GM12878 (cell line): ENCODE measurements around the gene SLC47A2. TPM values are rescaled to one million over a fixed set of nuclear protein-coding genes. Genes with fewer than 3 reads are reported as not detected.

Experiments used
- ATAC-seq: fragments of 200-7000 bp; cut with Tn5 transposase; 3 replicates; pipeline ENCODE4 v1.9.1; 2020; ENCODE audit warnings: mild to moderate bottlenecking, moderate library complexity
- BruUV-seq: library from RNA; stranded (reverse); fragments of 400-500 nt; replicated peaks from 2 replicates; lab custom pipeline; 2021; lab: Mats Ljungman, UMichigan
- CTCF ChIA-PET: fragments of 300-600 bp; sonication (Branson Sonifier 250); formaldehyde crosslinking; extraction: SDS; loops from one replicate; lab custom pipeline; 2021; ENCODE audit warnings: inconsistent platforms; lab: Yijun Ruan, JAX
- POLR2A ChIA-PET: fragments of 350-600 bp; formaldehyde crosslinking; extraction: SDS; loops from one replicate; lab custom pipeline; 2021; ENCODE audit warnings: inconsistent platforms; lab: Charles Lee
- RAD21 ChIA-PET: fragments of 300-600 bp; sonication (Branson Sonifier 250); formaldehyde crosslinking; loops from one replicate; lab custom pipeline; 2023; ENCODE audit warnings: antibody characterized with exemption; ENCODE audit not compliant: unreplicated experiment; lab: Charles Lee
- SMC1A ChIA-PET: fragments of 300-600 bp; sonication (Branson Sonifier 250); formaldehyde crosslinking; loops from one replicate; lab custom pipeline; 2023; ENCODE audit not compliant: unreplicated experiment, uncharacterized antibody; lab: Charles Lee
- DNase-seq: peaks from one replicate; pipeline ENCODE4 v3.0.0-alpha.2; 2011; ENCODE audit warnings: low read depth, low spot score
- FAIRE-seq: peaks from 3 replicates; lab custom pipeline; 2011; peaks lifted over from hg19 to GRCh38; lab: Jason Lieb, UNC
- H2AFZ ChIP-seq: 2 replicates; pipeline ENCODE4 v1.6.0; 2011; ENCODE audit warnings: low read depth, low read length, control low read depth; ENCODE audit not compliant: control insufficient read depth
- H3K27ac ChIP-seq: 2 replicates; pipeline ENCODE4 v1.5.1; 2011; ENCODE audit warnings: control low read depth; ENCODE audit not compliant: control insufficient read depth, insufficient read depth
- H3K27me3 ChIP-seq, 2 experiments: replicated peaks in 1 of 2; 2 replicates each; pipeline versions ENCODE4 v1.6.0 to v1.6.1; 2011; ENCODE audit warnings: low read length in 1 of 2; ENCODE audit not compliant: control insufficient read depth in 2 of 2, insufficient read depth in 2 of 2
- H3K36me3 ChIP-seq, 2 experiments: 2 replicates each; pipeline ENCODE4 v1.5.1; 2011; ENCODE audit warnings: low read length in 1 of 2; ENCODE audit not compliant: control insufficient read depth in 2 of 2, insufficient read depth in 2 of 2
- H3K4me1 ChIP-seq: 2 replicates; pipeline ENCODE4 v1.6.1; 2011; ENCODE audit warnings: mild to moderate bottlenecking, low read length, moderate library complexity, mixed read lengths; ENCODE audit not compliant: control insufficient read depth, insufficient read depth
- H3K4me2 ChIP-seq: 2 replicates; pipeline ENCODE4 v1.6.0; 2011; ENCODE audit warnings: control low read depth; ENCODE audit not compliant: control insufficient read depth, insufficient read depth
- H3K4me3 ChIP-seq: fragments of 200-600 bp; sonication (generic); 2 replicates; pipeline ENCODE4 v1.5.1; 2016
- H3K79me2 ChIP-seq: 2 replicates; pipeline ENCODE4 v1.6.0; 2011; ENCODE audit warnings: low read length; ENCODE audit not compliant: control insufficient read depth, insufficient read depth
- H3K9ac ChIP-seq: 2 replicates; pipeline ENCODE4 v1.8.0; 2011; ENCODE audit warnings: low read length, control low read depth, mixed read lengths; ENCODE audit not compliant: control insufficient read depth, insufficient read depth
- H3K9me3 ChIP-seq: replicated peaks from 3 replicates; pipeline ENCODE4 v1.5.1; 2011; ENCODE audit warnings: mild to moderate bottlenecking, low read length; ENCODE audit not compliant: control insufficient read depth, insufficient read depth
- H4K20me1 ChIP-seq: 2 replicates; pipeline ENCODE4 v1.6.0; 2011; ENCODE audit not compliant: control insufficient read depth, insufficient read depth
- BACH1 ChIP-seq: fragments of 450-650 bp; IDR thresholded peaks from 2 replicates; pipeline ENCODE4 v1.6.1; 2017; ENCODE audit warnings: mild to moderate bottlenecking, borderline replicate concordance
- CBX5 ChIP-seq: sonication (generic); IDR thresholded peaks from 2 replicates; pipeline ENCODE4 v1.6.1; 2016; ENCODE audit warnings: low read depth, moderate library complexity, mild to moderate bottlenecking, inconsistent platforms
- ETV6 ChIP-seq, 2 experiments: fragments of 450-650 bp in 1 of 2; IDR thresholded peaks in 1 of 2; conservative IDR thresholded peaks in 1 of 2; 2 replicates each; pipeline ENCODE4 v1.6.1; 2014; ENCODE audit warnings: antibody characterized with exemption in 1 of 2, borderline replicate concordance in 1 of 2, low read depth in 1 of 2, mild to moderate bottlenecking in 1 of 2, moderate library complexity in 1 of 2
- GABPA ChIP-seq: IDR thresholded peaks from 2 replicates; pipeline ENCODE4 v1.6.1; 2014; ENCODE audit warnings: antibody characterized with exemption, low read depth, mild to moderate bottlenecking, inconsistent platforms
- HDAC2 ChIP-seq: fragments of 200-600 bp; sonication (generic); IDR thresholded peaks from 2 replicates; pipeline ENCODE4 v1.6.1; 2017
- KDM1A ChIP-seq: fragments of 200-600 bp; sonication (generic); IDR thresholded peaks from 2 replicates; pipeline ENCODE4 v1.6.1; 2016; ENCODE audit warnings: borderline replicate concordance
- RCOR1 ChIP-seq: conservative IDR thresholded peaks from 2 replicates; pipeline ENCODE4 v1.6.1; 2012; ENCODE audit warnings: low read depth, low read length, improper control_type of control experiment
- RELA ChIP-seq: fragments of 450-650 bp; IDR thresholded peaks from 2 replicates; pipeline ENCODE4 v1.8.0; 2014; ENCODE audit warnings: borderline replicate concordance; ENCODE audit not compliant: partially characterized antibody
- SMAD5 ChIP-seq: IDR thresholded peaks from 2 replicates; pipeline ENCODE4 v1.6.1; 2016; ENCODE audit warnings: antibody characterized with exemption, low read depth
- YY1 ChIP-seq: IDR thresholded peaks from 2 replicates; pipeline ENCODE4 v1.6.1; 2011; ENCODE audit warnings: low read depth, mild to moderate bottlenecking, low read length
- WGBS: methylation state at CpG from one replicate; pipeline ENCODE4 v1.1.6; 2016; ENCODE audit warnings: low lambda C conversion rate; ENCODE audit not compliant: insufficient replicate concordance, insufficient coverage; ENCODE audit errors: missing lambda C conversion rate; 5-methylcytosine and 5-hydroxymethylcytosine counted together
- in situ Hi-C: fragments of 300-500 bp; cut with MboI; formaldehyde crosslinking; loops from 9 replicates; pipeline ENCODE4 v1.14.3; 2018; ENCODE audit warnings: mixed read lengths
- intact Hi-C: fragments of 100-400 bp; cut with micrococcal nuclease; formaldehyde crosslinking; loops from one replicate; pipeline ENCODE4 v1.14.2; 2022; ENCODE audit not compliant: unreplicated experiment
- polyA plus RNA-seq, 11 experiments: library from polyadenylated mRNA; depleted of rRNA in 4 of 11; unstranded in 6 of 11; stranded (reverse) in 5 of 11; fragments of >200 nt; fragmentation: Nextera tagmentation in 4 of 11; fragmentation: Illumina TruSeq in 1 of 11; extraction: Ambion mirVana in 4 of 11; extraction: Trizol in 1 of 11; gene quantifications; 1 replicate in 1 of 11; 2 replicates in 10 of 11; pipeline versions ENCODE4 v1.2.1 to v1.2.3, GENCODE V29; 2011 to 2016; ENCODE audit warnings: inconsistent platforms in 2 of 11, missing spikeins in 2 of 11, low read depth in 1 of 11
- total RNA-seq, 4 experiments: library from RNA; depleted of rRNA in 3 of 4; stranded (reverse); fragments of >200 nt in 3 of 4; fragmentation: Illumina TruSeq in 1 of 4; extraction: Trizol in 1 of 4; gene quantifications; 2 replicates each; pipeline versions ENCODE4 v1.2.1 to v1.2.3, GENCODE V29; 2013 to 2021
- TF ChIP-seq, protein P1 (sequence below): fragments of 450-650 bp; IDR thresholded peaks from 2 replicates; pipeline ENCODE4 v1.6.1; 2017; ENCODE audit warnings: mild to moderate bottlenecking, low read depth, inconsistent platforms; ENCODE audit not compliant: poor library complexity, severe bottlenecking
- TF ChIP-seq, protein P2 (sequence below): fragments of 450-650 bp; IDR thresholded peaks from 2 replicates; pipeline ENCODE4 v1.6.1; 2017; ENCODE audit warnings: borderline replicate concordance

SLC47A2 gene
- total and polyA plus RNA-seq, 10 of the 15 experiments (the other 5 are each of a cell fraction or from before 2014, with no cell fraction given), result not detected

DNA sequence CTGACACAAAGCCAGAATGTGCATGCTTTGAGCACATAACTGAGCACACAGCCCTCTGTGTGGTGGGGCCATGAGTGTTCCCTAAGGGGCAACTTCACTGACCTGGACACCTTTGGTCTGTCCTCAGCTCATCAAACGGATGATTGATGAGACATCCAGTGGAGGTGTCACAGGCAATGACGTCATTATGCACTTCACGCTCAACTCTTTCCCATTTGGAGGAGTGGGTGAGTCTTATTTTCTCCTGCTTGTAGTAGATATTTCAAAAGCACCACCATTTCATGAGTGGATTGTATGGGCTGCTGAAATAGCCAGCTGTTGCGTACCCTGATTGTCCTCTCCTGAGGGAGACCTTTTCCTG, 51.6 kb downstream of the SLC47A2 start:
- in situ Hi-C loops, result no loop called here
- ChIA-PET CTCF (interaction anchor here (0.6 to 1.5 kb wide), 2 partner anchors 18 to 36 kb away, joined by 3 to 6 read pairs; no protein-coding TSS in a partner anchor), SMC1A (interaction anchor here (0.6 kb wide), 1 partner anchor 12 kb away, joined by 3 read pairs; no protein-coding TSS in a partner anchor), POLR2A (no interaction called here), RAD21 (interaction anchor here (1.3 kb wide), 1 partner anchor 16 kb away, joined by 3 read pairs; the partner anchor contains the start of gene ALDH3A2)
- no peak overlapping the region for H3K4me2 ChIP-seq
- H3K36me3 ChIP-seq, result no peaks in the 10 kb centered on the region; a peak in 1 of 4 replicates
- H3K27me3 ChIP-seq, result no peaks in the 10 kb centered on the region
- H3K27ac ChIP-seq, result no peak overlapping the region
- H3K4me1 ChIP-seq, result no peaks in the 10 kb centered on the region
- TF ChIP-seq CBX5 (no peak), KDM1A (no peak), YY1 (no peak), RELA (no peak), ETV6 (conservative IDR thresholded peaks at IDR 0.05 in 1 of 2, IDR thresholded peaks at IDR 0.05 in 1 of 2; ENCODE audit: borderline replicate concordance in 1 of 2, low read depth in 1 of 2) (no peak), SMAD5 (no peak), RCOR1 (no peak), BACH1 (no peak), HDAC2 (no peak), GABPA (no peak)
- TF ChIP-seq, protein P1, sequence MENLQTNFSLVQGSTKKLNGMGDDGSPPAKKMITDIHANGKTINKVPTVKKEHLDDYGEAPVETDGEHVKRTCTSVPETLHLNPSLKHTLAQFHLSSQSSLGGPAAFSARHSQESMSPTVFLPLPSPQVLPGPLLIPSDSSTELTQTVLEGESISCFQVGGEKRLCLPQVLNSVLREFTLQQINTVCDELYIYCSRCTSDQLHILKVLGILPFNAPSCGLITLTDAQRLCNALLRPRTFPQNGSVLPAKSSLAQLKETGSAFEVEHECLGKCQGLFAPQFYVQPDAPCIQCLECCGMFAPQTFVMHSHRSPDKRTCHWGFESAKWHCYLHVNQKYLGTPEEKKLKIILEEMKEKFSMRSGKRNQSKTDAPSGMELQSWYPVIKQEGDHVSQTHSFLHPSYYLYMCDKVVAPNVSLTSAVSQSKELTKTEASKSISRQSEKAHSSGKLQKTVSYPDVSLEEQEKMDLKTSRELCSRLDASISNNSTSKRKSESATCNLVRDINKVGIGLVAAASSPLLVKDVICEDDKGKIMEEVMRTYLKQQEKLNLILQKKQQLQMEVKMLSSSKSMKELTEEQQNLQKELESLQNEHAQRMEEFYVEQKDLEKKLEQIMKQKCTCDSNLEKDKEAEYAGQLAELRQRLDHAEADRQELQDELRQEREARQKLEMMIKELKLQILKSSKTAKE, result no peak
- TF ChIP-seq, protein P2, sequence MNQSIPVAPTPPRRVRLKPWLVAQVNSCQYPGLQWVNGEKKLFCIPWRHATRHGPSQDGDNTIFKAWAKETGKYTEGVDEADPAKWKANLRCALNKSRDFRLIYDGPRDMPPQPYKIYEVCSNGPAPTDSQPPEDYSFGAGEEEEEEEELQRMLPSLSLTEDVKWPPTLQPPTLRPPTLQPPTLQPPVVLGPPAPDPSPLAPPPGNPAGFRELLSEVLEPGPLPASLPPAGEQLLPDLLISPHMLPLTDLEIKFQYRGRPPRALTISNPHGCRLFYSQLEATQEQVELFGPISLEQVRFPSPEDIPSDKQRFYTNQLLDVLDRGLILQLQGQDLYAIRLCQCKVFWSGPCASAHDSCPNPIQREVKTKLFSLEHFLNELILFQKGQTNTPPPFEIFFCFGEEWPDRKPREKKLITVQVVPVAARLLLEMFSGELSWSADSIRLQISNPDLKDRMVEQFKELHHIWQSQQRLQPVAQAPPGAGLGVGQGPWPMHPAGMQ, result no peak
- H3K79me2 ChIP-seq, result no peaks in the 10 kb centered on the region
- ATAC-seq, result no peak
- no TSS peak for BruUV-seq
- intact Hi-C loops, result no loop called here
- H3K9me3 ChIP-seq, result no peaks in the 10 kb centered on the region
- H3K4me3 ChIP-seq, result no peak overlapping the region
- H4K20me1 ChIP-seq, result no peaks in the 10 kb centered on the region; the same call in 1 of the 2 replicates
- FAIRE-seq, result no peak
- 94% methylated on average over 4 of the region's 4 CpGs for WGBS
- DNase-seq, result no peak
- no peak overlapping the region for H3K9ac ChIP-seq
- no peak overlapping the region for H2AFZ ChIP-seq
